GM19397 (cell line): Measurements from ENCODE around the gene S100Z.
"Not testable (repeated sequence)": the region's sequence is repeated elsewhere in the genome, so short reads cannot be mapped to it uniquely, and the experiment has no call there.

Experiments used
- ATAC-seq: cut with Tn5 transposase; IDR thresholded peaks from one replicate; pipeline ENCODE4 v1.9.1; 2021; ENCODE audit warnings: mild to moderate bottlenecking, moderate library complexity; ENCODE audit not compliant: unreplicated experiment

Gene S100Z

DNA sequence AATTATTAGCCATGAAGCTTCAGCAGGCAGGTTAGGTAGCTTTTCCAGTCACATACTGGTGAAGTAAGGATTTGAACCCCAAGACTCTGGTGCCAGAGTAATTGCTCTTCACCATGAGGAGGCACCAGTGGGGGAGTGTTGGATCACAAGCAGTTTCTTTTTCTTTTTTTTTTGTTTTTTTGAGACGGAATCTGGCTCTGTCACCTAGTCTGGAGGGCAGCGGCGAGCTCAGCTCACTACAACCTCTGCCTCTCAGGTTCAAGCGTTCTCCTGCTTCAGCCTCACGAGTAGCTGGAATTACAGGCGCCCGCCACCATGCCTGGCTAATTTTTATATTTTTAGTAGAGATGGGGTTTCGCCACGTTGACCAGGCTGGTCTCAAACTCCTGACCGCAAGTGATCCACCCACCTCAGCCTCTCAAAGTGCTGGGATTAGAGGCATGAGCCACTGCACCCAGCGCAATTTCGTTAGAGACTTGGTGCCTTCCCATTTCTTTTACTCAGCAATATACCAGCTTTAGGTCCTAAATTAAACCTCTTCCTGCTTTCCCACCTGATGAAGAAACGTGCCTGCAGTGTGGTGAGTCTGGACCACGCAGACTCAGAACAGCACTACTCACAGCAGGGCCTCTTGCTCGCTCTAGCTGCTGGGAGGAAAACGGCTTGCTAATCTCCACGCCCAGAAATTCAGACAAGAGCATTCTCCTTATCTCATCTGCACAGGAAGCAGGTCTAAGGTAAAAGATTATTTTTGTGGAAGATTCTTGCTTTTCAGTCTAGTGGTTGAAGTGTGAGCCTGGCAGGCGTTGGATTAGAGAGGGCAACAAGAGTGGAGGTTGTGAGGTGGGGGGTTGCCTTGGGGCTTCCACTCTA is at the start of gene S100Z:
S100Z (plus strand) TSS at position 596 of the 873 bp plus-strand sequence. CDS start 25,346 bp downstream, outside the sequence.
- no peak for ATAC-seq

DNA sequence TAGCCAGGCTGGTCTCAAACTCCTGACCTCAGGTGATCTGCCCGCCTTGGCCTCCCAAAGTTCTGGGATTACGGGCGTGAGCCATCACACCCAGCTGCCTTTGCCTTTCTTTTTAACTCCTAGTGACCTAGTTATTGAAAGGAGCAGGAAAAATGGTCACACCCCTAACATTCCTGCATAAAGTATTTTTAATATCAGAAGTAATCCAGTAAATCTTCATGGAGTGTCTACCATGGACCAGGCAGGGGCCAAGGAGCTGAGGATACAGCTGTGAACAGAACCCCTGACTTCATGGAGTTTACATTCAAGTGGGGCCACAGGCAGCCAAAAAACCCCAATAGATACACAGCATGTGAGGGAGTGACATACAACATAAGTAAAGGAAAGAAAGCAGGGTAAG is 49.2 kb upstream of the S100Z start:
- ATAC-seq = no peak

DNA sequence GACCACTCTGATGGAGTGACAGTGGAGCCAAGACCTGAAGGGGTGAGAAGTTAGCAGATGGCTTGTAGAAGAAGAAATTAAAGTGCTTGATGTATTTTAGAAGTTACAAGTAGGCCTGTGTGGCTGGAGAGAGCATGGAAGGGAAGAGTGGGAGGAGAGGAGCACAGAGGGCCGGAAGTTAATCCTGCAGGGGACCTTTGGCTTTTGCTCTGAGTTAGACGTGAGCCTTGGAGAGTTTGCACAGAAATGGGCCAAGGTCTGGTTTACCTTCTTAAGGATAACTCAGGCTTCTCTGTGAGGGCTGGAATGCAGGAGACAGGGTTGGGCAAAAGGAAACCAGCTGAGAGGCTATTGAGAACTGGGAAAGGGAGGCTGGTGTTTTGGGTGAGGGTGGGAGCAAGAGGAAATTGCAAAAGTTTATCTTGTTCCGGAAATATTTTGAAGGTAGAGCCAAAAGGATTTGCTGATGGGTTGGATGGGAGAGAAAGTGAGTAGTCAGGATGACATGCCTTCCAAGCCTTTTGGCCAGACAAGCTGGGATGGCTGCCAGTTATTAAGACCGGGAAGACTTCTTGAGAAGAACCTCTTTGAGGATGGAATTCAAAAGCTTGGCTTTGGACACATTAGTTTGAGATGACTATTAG is 48.5 kb upstream of the S100Z start:
- no peak for ATAC-seq

DNA sequence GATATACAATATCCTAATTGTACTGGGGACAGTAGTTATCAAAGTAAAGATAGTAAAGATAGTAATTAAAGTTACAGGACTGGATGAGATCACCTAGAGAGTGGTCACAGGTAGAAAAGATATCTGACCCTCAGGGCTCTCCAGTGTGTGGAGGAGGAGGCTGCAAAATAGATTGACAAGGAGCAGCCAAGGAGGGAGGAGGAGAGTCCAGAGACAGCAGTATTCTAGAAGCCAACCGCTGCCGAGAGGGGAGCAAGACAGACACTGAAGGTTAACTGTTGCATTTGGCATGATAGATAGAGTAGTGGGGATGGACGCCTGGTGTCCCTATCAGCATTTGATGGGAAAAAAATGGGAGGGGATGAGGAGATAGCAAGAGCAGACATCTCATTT is 48.0 kb upstream of the S100Z start:
- ATAC-seq = no peak

DNA sequence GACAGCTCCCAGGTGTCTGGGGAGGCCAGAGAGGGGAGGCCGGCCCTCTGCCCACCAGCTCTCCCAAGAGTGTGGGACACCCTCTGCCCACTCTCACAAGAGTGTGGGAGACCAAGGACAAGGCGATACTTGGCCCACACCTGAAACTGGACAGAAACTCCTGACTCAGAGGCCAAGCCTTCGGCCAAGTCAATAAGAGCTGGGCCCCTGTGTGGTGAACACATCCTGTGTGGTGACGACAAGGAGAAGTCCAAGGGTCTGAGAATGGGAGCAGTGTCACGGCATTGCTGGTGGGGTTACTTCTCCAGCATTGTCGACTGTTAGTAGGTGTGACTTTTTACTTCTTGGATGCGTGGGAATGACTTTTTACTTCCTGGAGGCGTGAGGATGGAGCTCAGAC is 45.5 kb upstream of the S100Z start:
- no peak for ATAC-seq

DNA sequence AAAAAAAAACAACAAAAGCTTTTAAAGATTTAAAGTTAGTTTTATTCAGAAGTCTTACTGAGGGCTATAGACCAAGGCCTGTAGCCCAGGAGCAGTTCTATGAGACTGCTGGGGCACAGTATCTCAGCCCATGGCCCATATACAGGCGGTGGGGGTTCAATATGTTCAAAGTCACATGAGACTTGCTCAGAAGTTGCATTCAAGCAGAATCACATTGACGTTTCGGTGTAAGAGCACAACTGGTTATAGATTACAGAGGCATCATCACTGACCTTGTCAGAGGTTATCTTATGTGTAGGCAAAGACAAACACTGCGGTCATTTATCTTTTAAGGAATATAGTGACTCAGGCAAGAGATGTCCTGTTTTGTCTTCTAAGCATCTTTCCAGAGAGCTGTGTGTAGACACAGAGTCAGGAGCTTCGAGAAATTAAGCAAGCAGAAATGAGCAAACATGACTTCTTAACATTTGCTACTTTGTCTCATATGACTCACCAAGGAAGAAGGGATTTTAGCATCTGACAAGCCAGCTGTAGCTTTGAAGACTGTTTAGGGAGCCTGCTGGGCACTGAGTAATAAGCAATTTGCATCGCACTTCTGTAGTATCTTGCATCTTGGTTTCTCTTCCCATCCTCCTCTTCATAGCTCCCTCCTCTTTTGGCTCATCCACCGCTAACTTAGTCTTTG is 43.9 kb upstream of the S100Z start:
- ATAC-seq = no peak

DNA sequence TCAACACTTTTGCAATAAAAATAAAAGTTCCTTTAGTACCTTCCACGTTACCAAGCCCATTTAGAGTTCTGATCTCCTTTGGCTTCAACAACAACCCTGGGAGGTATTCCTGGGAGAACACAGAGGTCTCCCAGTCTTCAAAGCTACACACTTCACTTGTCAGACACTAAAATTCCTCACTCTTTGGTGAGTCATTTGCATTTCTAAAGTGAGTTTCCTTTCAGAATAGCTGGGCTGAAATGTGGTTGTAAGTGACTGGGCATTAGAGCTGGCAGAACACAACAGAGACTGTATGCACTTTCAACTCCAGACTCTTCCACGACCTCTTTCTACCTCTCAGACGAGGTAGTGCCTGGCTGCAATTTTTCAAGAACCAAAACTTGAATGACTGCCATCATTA is 42.5 kb upstream of the S100Z start:
- no peak for ATAC-seq

DNA sequence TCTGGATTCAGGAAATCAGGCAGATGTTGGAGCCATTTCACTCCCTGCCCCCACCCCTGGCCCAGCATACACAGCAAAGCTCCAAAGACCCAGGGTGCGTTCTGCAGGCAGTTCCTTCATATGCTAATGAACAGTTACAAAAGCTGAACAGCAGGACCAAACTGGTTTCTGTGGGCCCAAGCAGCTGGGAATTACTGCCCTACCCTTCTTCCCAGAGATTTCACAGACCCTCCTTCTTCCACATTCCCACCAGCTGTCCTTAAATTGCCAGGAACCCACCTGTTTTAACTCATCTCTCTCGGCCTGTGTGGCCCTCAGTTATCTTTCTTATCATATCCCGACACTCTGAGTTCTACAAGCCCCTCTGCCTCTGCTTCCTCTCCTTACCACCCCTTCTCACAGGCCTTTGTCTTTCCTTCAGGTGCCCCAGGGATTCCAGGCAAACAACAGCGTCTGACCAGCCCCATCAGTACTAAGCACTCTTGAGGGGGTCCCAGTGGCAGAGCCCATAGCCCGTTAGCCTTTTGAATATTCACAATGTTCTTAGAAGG is 41.6 kb upstream of the S100Z start:
- no peak for ATAC-seq

DNA sequence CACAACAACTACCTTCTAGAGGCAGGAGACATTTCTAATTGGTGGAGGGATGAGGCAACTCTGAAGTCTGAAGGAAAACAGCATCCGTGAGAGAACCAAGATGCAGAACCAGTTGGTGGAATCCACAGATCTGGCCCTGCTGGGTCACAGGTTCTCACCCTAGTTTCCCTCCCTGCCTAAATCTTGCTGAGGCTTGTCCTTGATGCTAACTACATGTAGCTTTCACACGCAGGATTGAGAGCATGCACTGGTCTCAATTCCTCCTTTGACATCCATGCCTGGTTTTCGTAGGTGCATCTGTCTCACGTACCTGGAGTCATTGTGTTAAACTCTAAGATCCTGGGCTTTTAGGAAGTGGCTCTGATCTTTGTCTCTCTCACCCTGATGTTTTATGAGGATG is 40.7 kb upstream of the S100Z start:
- no peak for ATAC-seq

DNA sequence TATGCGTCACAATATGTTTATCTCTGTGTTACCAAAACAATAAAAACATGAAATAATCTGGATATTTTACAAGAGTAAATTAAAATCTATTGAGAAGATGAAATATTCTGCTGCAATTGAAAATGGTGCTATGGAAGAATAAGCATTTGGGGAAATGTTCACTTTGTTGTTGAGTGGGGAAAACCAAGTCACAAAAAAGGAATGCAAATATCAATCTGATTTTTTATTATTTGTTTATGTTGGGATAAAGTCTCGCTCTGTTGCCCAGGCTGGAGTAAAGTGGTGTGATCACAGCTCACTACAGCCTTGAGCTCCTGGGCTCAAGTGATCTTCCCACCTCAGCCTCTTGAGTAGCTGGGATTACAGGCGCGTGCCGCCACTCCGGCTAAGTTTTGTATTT is 39.6 kb upstream of the S100Z start:
- ATAC-seq = no peak

DNA sequence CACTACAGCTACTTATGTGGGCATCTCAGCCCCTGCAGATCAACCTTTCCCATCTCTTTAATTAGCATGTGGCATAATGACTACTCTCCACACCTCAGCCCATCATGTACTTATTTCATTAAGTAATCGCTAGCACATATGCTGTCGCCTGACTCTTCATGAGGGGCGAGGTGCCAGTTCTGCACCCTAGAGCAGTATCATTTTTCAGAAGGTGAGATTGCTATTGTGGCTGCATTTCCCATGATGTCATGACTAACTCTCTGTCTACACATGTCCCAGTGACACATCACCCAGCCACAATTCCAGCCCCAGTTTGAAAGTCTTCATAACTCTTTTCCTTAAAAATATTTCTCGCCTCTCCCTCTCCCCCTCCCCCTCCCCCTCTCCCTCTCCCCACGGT is 38.6 kb upstream of the S100Z start:
- no peak for ATAC-seq

DNA sequence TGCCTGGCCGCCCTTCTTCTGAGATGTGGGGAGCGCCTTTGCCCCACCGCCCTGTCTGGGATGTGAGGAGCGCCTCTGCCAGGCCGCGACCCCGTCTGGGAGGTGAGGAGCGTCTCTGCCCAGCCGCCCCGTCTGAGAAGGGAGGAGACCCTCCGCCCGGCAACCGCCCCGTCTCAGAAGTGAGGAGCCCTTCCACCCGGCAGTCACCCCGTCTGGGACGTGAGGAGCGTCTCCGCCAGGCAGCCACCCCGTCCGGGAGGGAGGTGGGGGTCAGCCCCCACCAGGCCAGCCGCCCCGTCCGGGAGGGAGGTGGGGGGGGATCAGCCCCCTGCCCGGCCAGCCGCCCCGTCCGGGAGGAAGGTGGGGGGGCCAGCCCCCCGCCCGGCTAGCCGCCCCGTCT is 37.6 kb upstream of the S100Z start:
- ATAC-seq = not testable (repeated sequence)

DNA sequence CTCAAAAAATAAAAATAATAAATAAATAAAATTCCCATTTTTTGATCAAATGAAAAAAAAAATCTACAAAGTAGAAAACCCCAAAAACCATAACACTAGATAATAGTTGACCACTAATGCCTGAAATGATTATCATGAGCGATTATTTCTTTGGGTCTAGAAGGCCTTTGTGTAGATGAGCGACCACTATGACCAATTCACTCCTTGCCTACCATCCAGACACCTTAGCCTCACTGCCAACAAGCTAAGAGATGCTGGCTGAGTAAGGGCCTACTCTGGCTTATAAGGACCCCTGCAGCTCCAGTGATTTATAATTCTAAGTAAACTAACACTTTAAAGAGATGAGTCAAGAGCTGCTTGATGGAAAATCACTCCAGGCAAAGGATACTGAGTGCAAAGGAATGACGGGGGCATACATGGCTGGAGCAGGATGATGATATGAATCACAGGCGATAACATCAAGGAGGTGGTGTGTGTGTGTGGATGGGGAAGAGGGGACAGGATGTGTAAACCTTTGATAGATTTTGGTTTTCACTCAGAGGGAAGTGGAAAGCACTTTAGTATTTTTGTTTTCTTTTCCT is 35.7 kb upstream of the S100Z start:
- no peak for ATAC-seq

DNA sequence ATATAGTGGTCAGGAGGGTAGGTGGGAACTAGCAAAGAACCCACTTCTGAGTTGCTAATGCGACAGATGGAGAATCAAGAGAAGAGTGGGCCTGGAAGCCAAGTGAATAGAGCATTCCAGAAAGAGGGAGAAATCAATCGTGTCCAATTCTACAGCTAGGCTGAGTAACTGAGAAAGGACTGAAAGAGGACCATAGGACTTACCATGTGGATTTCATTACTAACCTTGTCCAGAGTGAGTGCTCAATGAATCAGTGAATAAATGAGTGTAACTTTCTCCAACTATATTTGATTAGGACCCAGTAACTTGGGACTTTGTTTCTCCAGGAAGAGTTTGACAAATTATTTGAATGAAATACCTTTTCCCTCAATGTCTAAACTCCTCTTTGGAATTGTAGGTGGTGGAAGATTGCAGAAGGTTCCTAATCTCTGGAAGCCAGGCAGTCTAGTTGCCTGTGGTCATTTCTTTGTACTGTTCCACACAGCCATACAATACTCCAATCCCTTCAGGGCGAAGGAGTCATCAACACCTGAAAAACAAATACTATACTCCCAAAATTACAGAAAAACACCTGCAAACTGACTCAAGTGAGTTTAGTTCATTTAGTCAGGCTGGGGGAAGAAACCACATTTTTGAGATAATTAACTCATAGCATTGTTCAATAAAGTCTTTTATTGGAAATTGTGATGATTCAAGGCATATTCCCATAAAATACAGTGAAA is 33.5 kb upstream of the S100Z start:
- no peak for ATAC-seq

DNA sequence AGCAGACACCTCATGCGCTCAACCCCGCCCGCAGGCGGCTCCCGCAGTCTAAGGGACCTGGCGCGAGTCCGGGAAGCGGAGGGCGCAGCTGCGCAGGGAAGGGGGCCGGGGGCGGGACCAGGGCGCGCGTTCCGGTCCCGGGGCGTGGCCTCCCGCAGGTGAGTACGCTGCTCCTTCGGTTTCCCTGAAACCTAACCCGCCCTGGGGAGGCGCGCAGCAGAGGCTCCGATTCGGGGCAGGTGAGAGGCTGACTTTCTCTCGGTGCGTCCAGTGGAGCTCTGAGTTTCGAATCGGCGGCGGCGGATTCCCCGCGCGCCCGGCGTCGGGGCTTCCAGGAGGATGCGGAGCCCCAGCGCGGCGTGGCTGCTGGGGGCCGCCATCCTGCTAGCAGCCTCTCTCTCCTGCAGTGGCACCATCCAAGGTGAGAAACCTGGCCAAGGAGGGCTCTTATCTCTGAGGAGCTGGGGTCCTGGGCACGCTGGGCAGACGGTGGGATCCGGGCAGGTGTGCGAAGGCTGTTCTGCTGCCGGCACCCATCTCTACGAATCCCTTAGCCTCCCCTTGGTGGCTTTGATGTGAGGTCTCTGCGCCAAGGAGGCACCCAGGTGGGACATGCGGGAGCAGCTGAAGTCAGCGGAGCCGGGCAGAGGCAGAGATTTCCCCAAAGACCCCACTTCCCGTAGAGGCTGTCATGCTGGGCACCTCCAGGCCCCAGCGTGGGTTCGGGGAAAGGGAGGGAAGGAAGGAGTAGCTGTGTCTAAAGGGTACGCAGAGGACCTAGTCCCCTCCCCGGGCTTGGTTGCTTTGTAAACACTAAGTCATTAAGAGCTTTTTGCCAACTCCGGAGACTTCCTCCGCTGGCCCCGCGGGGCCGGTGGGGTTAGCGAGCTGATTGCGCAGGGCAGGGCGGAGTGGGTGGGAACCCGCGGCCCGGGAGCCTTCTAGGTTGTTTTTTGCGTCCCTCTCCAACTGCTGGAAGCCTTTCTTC is 30.7 kb upstream of the S100Z start, which contains the start of gene F2RL1:
F2RL1 (plus strand) TSS at position 187 of the 988 bp plus-strand sequence; CDS start at position 340, 153 bp downstream.
- ATAC-seq = no peak

DNA sequence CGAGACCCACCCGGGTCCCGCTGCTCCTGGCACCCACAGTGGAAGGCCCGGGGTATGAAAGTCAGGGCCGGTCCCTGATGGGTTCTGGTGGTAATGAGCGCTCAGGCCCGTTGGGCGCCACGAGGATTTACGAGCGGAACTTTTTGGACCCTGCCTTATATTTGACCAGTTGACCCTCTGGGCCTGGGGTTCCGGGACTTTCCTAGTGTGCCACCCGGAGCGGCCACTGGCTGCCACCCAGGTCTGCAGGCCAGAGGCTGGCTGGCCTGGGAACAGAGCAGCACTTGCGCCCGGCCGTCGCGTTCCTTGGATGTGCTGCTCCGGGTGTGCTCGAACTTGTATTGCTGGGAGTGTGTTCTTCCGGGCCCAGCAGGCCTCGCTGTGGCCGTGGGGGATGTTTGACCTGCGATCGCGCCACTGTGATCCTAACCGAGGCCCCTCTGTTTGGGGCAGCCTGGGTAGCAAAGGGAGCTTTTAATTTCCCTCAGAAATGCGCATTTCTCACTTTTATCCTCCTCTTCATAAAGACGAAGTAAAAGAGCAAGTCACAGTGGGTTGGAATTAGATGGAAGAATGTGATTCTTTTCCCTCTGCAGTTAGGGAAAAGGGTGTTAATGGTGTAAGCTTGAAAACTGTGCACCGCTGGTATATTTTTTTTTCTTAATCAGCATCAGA is 29.8 kb upstream of the S100Z start:
- ATAC-seq = no peak

DNA sequence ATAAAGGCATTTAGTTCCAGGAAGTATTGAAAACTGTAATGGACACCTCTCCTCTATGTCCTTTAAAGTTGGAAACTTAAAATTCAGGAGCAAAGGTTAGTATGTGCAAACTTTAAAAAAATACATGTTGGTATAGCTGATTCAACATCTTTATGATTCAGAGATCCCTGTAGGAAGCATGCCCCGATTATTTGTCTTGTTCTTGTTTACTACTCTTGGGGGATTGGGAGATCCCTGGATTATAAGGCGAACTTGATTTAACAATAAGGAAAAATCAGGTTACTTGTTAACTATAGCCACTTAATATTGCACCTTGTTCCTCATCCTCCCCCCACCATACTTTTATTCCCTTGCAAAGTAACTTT is 29.3 kb upstream of the S100Z start:
- no peak for ATAC-seq

DNA sequence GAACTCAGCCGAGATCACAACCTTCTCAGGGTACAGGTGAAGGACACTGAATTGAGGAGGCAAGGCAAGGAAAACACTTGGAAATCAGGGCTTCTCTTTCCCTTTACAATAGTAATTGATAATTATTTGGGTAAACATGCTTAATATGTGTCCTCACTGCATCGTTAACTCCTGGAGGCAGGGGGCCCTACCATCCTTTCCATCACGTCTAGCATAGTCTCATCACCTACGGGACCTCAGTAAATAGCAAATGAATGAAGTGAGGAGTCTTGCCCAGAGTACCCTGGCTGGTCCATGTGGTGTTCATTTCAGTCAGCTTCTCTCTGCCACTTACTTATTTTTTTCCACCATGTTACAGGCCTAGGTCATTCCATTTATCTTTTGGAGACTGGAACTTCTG is 28.7 kb upstream of the S100Z start:
- ATAC-seq = no peak
